ENCODE data around the gene PKNOX2.

- TF ChIP-seq TAF1 (conservative IDR thresholded peaks at IDR 0.05) (no peak), JUND (IDR thresholded peaks at IDR 0.05) (no peak), REST (IDR thresholded peaks at IDR 0.05) (no peak), CTCF (IDR thresholded peaks at IDR 0.05; ENCODE audit: low read depth, low read length, missing input control) (no peak), FOXA2 (IDR thresholded peaks at IDR 0.05) (no peak)
- TF ChIP-seq, protein P1, sequence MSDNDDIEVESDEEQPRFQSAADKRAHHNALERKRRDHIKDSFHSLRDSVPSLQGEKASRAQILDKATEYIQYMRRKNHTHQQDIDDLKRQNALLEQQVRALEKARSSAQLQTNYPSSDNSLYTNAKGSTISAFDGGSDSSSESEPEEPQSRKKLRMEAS (IDR thresholded peaks at IDR 0.05): no peak
- TF ChIP-seq, protein P2, sequence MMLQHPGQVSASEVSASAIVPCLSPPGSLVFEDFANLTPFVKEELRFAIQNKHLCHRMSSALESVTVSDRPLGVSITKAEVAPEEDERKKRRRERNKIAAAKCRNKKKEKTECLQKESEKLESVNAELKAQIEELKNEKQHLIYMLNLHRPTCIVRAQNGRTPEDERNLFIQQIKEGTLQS (IDR thresholded peaks at IDR 0.05): no peak
Observed at GRCh38 chr11:125175896-125176575, 11.5 kb downstream of the PKNOX2 start.
